ENCODE results near the gene UBA3. TPM values are rescaled to one million over a fixed set of nuclear protein-coding genes. Genes with fewer than 3 reads are reported as not detected.

The UBA3 gene
- total RNA-seq, 2 experiments from 2014 or later: 91.2 to 102 TPM

GRCh38 chr3:69082361-69082760 lies 2.2 kb upstream of the UBA3 start:
- H3K9me3 Mint-ChIP-seq: no peaks in the 10 kb centered on the region
- DNase-seq (no peak), ATAC-seq (ENCODE audit: low read depth) (no peak)
- H3K4me3 Mint-ChIP-seq: peak overlapping the region; percentile 54
- peak overlapping the region; percentile 82 for H3K27ac Mint-ChIP-seq
- no peaks in the 10 kb centered on the region for H3K27me3 Mint-ChIP-seq
- H3K4me1 Mint-ChIP-seq: peaks cover 57% of the 10 kb centered on the region
- POLR2A ChIA-PET: interaction anchor here (0.7 to 1.5 kb wide), 7 partner anchors 9 to 30 kb away, joined by 3 to 7 read pairs (median 4); partner anchors contain the start of gene TMF1
- H3K36me3 Mint-ChIP-seq: peaks cover 16% of the 10 kb centered on the region

- ATAC-seq (ENCODE audit: low read depth) (no peak), DNase-seq (no peak)
- Mint-ChIP-seq H3K27me3 (no peaks in the 10 kb centered on the region), H3K4me3 (peak overlapping the region; percentile 22), H3K4me1 (peaks cover 56% of the 10 kb centered on the region), H3K27ac (peak overlapping the region; percentile 82), H3K36me3 (peaks cover 20% of the 10 kb centered on the region), H3K9me3 (no peaks in the 10 kb centered on the region)
- POLR2A ChIA-PET: interaction anchor here (0.8 to 6.0 kb wide), 7 partner anchors 8 to 24 kb away, joined by 4 to 33 read pairs (median 7); no protein-coding TSS in a partner anchor
Measured at GRCh38 chr3:69081583-69082262, 1.6 kb upstream of the UBA3 start.

- H3K27ac Mint-ChIP-seq: peak overlapping the region; percentile 89
- H3K4me3 Mint-ChIP-seq: peak overlapping the region; percentile 86
- POLR2A ChIA-PET: interaction anchor here (1.5 to 6.0 kb wide), 6 partner anchors 9 to 27 kb away, joined by 5 to 33 read pairs (median 18); partner anchors contain the start of gene TMF1
- peaks cover 53% of the 10 kb centered on the region for H3K4me1 Mint-ChIP-seq
- ATAC-seq (ENCODE audit: low read depth): peak; percentile 19
- DNase-seq: peak; percentile 58
- H3K36me3 Mint-ChIP-seq: peaks cover 14% of the 10 kb centered on the region
- H3K27me3 Mint-ChIP-seq: no peaks in the 10 kb centered on the region
- H3K9me3 Mint-ChIP-seq: no peaks in the 10 kb centered on the region
Measured at GRCh38 chr3:69079269-69080159, 651 bp downstream of the UBA3 start.

- no peak for DNase-seq
- no peak for ATAC-seq (ENCODE audit: low read depth)
- Mint-ChIP-seq H3K27me3 (no peaks in the 10 kb centered on the region), H3K27ac (no peak overlapping the region), H3K36me3 (peaks cover 41% of the 10 kb centered on the region), H3K4me1 (peaks cover 24% of the 10 kb centered on the region), H3K9me3 (no peaks in the 10 kb centered on the region), H3K4me3 (no peak overlapping the region)
- POLR2A ChIA-PET: interaction anchor here (0.6 kb wide), 1 partner anchor 9 kb away, joined by 3 read pairs; no protein-coding TSS in a partner anchor
Measured at GRCh38 chr3:69072928-69073327, 7.2 kb downstream of the UBA3 start.

- Mint-ChIP-seq H3K9me3 (no peaks in the 10 kb centered on the region), H3K27me3 (no peaks in the 10 kb centered on the region), H3K4me3 (peak overlapping the region; percentile 37), H3K36me3 (peaks cover 29% of the 10 kb centered on the region), H3K27ac (peak overlapping the region; percentile 63), H3K4me1 (peaks cover 34% of the 10 kb centered on the region)
- ATAC-seq (ENCODE audit: low read depth) (peak; percentile 70), DNase-seq (no peak)
- POLR2A ChIA-PET: interaction anchor here (0.7 to 4.4 kb wide), 7 partner anchors 9 to 28 kb away, joined by 3 to 44 read pairs (median 5); partner anchors contain the start of genes ARL6IP5, TMF1 and UBA3
Measured at GRCh38 chr3:69066121-69066520, 14.0 kb downstream of the UBA3 start.

GRCh38 chr3:69065318-69065964 lies 14.7 kb downstream of the UBA3 start:
- no peak for DNase-seq
- Mint-ChIP-seq H3K4me3 (peak overlapping the region; percentile 60), H3K27ac (peak overlapping the region; percentile 63), H3K36me3 (peaks cover 29% of the 10 kb centered on the region), H3K4me1 (peaks cover 31% of the 10 kb centered on the region), H3K27me3 (no peaks in the 10 kb centered on the region), H3K9me3 (peaks cover 2% of the 10 kb centered on the region)
- POLR2A ChIA-PET: interaction anchor here (1.3 to 4.4 kb wide), 7 partner anchors 13 to 29 kb away, joined by 4 to 44 read pairs (median 8); partner anchors contain the start of genes ARL6IP5, TMF1 and UBA3
- ATAC-seq (ENCODE audit: low read depth): peak; percentile 77

GRCh38 chr3:69063636-69064035 lies 16.5 kb downstream of the UBA3 start:
- Mint-ChIP-seq H3K36me3 (peaks cover 40% of the 10 kb centered on the region), H3K4me3 (peak overlapping the region; percentile 61)
- DNase-seq: no peak

GRCh38 chr3:69059688-69060087 lies 20.5 kb downstream of the UBA3 start:
- Mint-ChIP-seq H3K27ac (peak overlapping the region; percentile 92), H3K9me3 (peaks cover 2% of the 10 kb centered on the region), H3K36me3 (peaks cover 46% of the 10 kb centered on the region), H3K4me3 (no peak overlapping the region), H3K27me3 (no peaks in the 10 kb centered on the region), H3K4me1 (peaks cover 41% of the 10 kb centered on the region)
- POLR2A ChIA-PET: interaction anchor here (4.0 to 5.1 kb wide), 2 partner anchors 21 to 26 kb away, joined by 16 to 43 read pairs; partner anchors contain the start of genes ARL6IP5 and UBA3
- no peak for ATAC-seq (ENCODE audit: low read depth)
- DNase-seq: no peak

More at GRCh38 chr3:69063636-69064035, 16.5 kb downstream of the UBA3 start:
- no peak for ATAC-seq (ENCODE audit: low read depth)
- Mint-ChIP-seq H3K27ac (peak overlapping the region; percentile 82), H3K9me3 (peaks cover 2% of the 10 kb centered on the region), H3K27me3 (no peaks in the 10 kb centered on the region), H3K4me1 (peaks cover 41% of the 10 kb centered on the region)
- POLR2A ChIA-PET: interaction anchor here (1.0 to 4.4 kb wide), 7 partner anchors 9 to 28 kb away, joined by 3 to 44 read pairs (median 11); partner anchors contain the start of genes ARL6IP5, TMF1 and UBA3

- Mint-ChIP-seq H3K27ac (peak overlapping the region; percentile 92), H3K36me3 (peaks cover 46% of the 10 kb centered on the region), H3K9me3 (peaks cover 2% of the 10 kb centered on the region), H3K4me1 (peaks cover 33% of the 10 kb centered on the region), H3K27me3 (no peaks in the 10 kb centered on the region), H3K4me3 (peak overlapping the region; percentile 60)
- POLR2A ChIA-PET: interaction anchor here (1.0 to 5.1 kb wide), 5 partner anchors 10 to 35 kb away, joined by 3 to 43 read pairs (median 5); partner anchors contain the start of genes ARL6IP5 and UBA3
- no peak for ATAC-seq (ENCODE audit: low read depth)
- DNase-seq: no peak
Measured at GRCh38 chr3:69058947-69059224, 21.3 kb downstream of the UBA3 start.

- Mint-ChIP-seq H3K4me3 (peak overlapping the region; percentile 60), H3K9me3 (peaks cover 2% of the 10 kb centered on the region), H3K36me3 (peaks cover 44% of the 10 kb centered on the region), H3K27ac (peak overlapping the region; percentile 92), H3K4me1 (peaks cover 30% of the 10 kb centered on the region), H3K27me3 (no peaks in the 10 kb centered on the region)
- DNase-seq (no peak), ATAC-seq (ENCODE audit: low read depth) (peak; percentile 98)
- POLR2A ChIA-PET: interaction anchor here (0.9 to 5.1 kb wide), 6 partner anchors 11 to 35 kb away, joined by 3 to 43 read pairs (median 5); partner anchors contain the start of genes ARL6IP5 and UBA3
Measured at GRCh38 chr3:69058180-69058946, 21.8 kb downstream of the UBA3 start.

GRCh38 chr3:69052472-69052898 lies 27.7 kb downstream of the UBA3 start:
- Mint-ChIP-seq H3K4me3 (peak overlapping the region; percentile 98), H3K27ac (peak overlapping the region; percentile 97), H3K36me3 (peaks cover 27% of the 10 kb centered on the region), H3K4me1 (peaks cover 39% of the 10 kb centered on the region), H3K27me3 (no peaks in the 10 kb centered on the region), H3K9me3 (no peaks in the 10 kb centered on the region)
- ATAC-seq (ENCODE audit: low read depth) (peak; percentile 16), DNase-seq (no peak)
- POLR2A ChIA-PET: interaction anchor here (0.7 to 4.6 kb wide), 16 partner anchors 9 to 176 kb away, joined by 3 to 63 read pairs (median 4); partner anchors contain the start of genes ARL6IP5, EOGT and UBA3

Data from activated naive CD8-positive, alpha-beta T cell treated with anti-CD3 and anti-CD28 coated beads, Interleukin-2, amount 10 ng/mL, durations not matched to agents 7 days and 5 days (primary cell).